Heart left ventricle (tissue), 13 donors: ENCODE measurements around the gene PTMS.

Experiments used
- POLR2A ChIP-seq, 2 donors: fragments of 450-650 bp; IDR thresholded peaks; one replicate each; pipeline ENCODE4 v1.6.1; 2017; ENCODE audit warnings: antibody characterized with exemption in 2 of 2, mild to moderate bottlenecking in 2 of 2, moderate library complexity in 2 of 2
- TF ChIP-seq, protein P1 (sequence below), 12 donors: fragments of 200-600 bp; sonication (generic) in 4 of 12; IDR thresholded peaks; one replicate each; pipeline versions ENCODE4 v1.5.0 to v1.8.0; 2018 to 2022; ENCODE audit warnings: antibody characterized with exemption in 12 of 12, mild to moderate bottlenecking in 5 of 12
- donor health status: ischemic (EF 13 %, LVEDD 7.1; RV severe dilation, severe dysfunction).
- donor health status: DM: no; HTN: yes; CAD: no.
- donor health status: DM: no; HTN: no; CAD: no.
- donor health status: ischemic (EF 25% LVEDD 6.9; RV normal size, moderate dysfunction).
- donor health status: ischemic (EF 25% LVEDD 5.7; RV mildly dilated, moderate dysfunction).
- donor health status: ischemic (EF 35%, LVEDD 5.7; RV mildly dilated, moderate dysfunction).
- donor health status: nonischemic (EF 11% LVEDD 7.7; RV severe dilation, severe dysfunction).
- donor health status: DM: yes; HTN: yes; CAD: no.
- donor health status: PGD.
- donor health status: ischemic (EF 29% LVEDD 5.4; RV normal size, mild dysfunction).
- donor health status: nonischemic (EF 23%, LVEDD 6.1; RV moderate dilation, normal function).

DNA sequence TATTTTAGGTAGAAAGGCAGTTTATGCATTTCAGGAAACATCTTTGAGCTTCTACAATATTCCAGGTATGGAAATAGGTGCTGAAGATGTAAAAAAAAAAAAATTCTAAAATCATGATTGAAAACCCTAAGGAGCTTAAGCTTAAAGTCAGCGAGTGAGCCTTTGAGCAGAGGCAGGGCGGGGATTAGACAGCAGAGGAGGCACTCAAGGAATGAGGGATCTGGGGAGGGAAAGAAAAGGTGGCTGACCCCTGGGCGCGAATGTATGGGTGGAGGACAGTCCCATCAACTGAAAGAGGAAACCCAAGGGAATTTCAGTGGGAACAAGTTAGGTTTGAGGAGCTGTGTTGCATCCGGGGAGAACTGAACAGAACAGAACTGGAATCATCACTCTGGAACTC lies 6.4 kb upstream of the PTMS start:
- TF ChIP-seq, protein P1, sequence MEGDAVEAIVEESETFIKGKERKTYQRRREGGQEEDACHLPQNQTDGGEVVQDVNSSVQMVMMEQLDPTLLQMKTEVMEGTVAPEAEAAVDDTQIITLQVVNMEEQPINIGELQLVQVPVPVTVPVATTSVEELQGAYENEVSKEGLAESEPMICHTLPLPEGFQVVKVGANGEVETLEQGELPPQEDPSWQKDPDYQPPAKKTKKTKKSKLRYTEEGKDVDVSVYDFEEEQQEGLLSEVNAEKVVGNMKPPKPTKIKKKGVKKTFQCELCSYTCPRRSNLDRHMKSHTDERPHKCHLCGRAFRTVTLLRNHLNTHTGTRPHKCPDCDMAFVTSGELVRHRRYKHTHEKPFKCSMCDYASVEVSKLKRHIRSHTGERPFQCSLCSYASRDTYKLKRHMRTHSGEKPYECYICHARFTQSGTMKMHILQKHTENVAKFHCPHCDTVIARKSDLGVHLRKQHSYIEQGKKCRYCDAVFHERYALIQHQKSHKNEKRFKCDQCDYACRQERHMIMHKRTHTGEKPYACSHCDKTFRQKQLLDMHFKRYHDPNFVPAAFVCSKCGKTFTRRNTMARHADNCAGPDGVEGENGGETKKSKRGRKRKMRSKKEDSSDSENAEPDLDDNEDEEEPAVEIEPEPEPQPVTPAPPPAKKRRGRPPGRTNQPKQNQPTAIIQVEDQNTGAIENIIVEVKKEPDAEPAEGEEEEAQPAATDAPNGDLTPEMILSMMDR (IDR thresholded peaks at IDR 0.05) = no peak
- TF ChIP-seq POLR2A (IDR thresholded peaks at IDR 0.05) = no peak
